HCT116 (cell line): ENCODE results near the gene CUX1. TPM values are rescaled to one million over a fixed set of nuclear protein-coding genes. Genes with fewer than 3 reads are reported as not detected.

ENCODE experiments used
- ATAC-seq: fragments of 200-7000 bp; cut with Tn5 transposase; 2 replicates; pipeline ENCODE4 v1.9.1; 2020; ENCODE audit warnings: mild to moderate bottlenecking, moderate library complexity
- BruUV-seq: library from RNA; stranded (reverse); fragments of 400-500 nt; replicated peaks from 2 replicates; lab custom pipeline; 2021; lab: Mats Ljungman, UMichigan
- CTCF ChIA-PET: fragments of 300-600 bp; sonication (Branson Sonifier 250); formaldehyde crosslinking; loops from one replicate; lab custom pipeline; 2021; ENCODE audit warnings: antibody characterized with exemption; lab: Charles Lee
- POLR2A ChIA-PET: fragments of 300-600, 350-600 bp; sonication (Branson Sonifier 250); formaldehyde crosslinking; loops from one replicate; lab custom pipeline; 2021; ENCODE audit warnings: antibody characterized with exemption; lab: Charles Lee
- RAD21 ChIA-PET, 2 experiments: fragments of 300-600 bp; sonication (Branson Sonifier 250); formaldehyde crosslinking; loops; one replicate each; lab custom pipeline; 2023; ENCODE audit warnings: low total read pairs in 2 of 2; ENCODE audit not compliant: uncharacterized antibody in 2 of 2, unreplicated experiment in 2 of 2, low non-redundant PET in 1 of 2; lab: Charles Lee
- DNase-seq: peaks from one replicate; pipeline ENCODE4 v3.0.0-alpha.2; 2010; ENCODE audit warnings: low read depth, low spot score
- H2AFZ ChIP-seq: fragments of 200-600 bp; shearing (Covaris generic), sonication (generic); 2 replicates; pipeline ENCODE4 v1.6.1; 2017; ENCODE audit warnings: low read depth, mixed run types, mixed read lengths, antibody characterized with exemption, low read length; ENCODE audit not compliant: poor library complexity, severe bottlenecking
- H3K27ac ChIP-seq: 2 replicates; pipeline ENCODE4 v1.5.1; 2012; ENCODE audit warnings: low read depth, low read length
- H3K27me3 ChIP-seq: fragments of 200-600 bp; sonication (generic); 2 replicates; pipeline ENCODE4 v1.6.1; 2016; ENCODE audit warnings: mixed run types, low read length, mixed read lengths; ENCODE audit not compliant: insufficient read depth
- H3K36me3 ChIP-seq, 2 experiments: fragments of 200-500 bp in 1 of 2; fragments of 200-600 bp in 1 of 2; sonication (Bioruptor generic) in 1 of 2; sonication (generic) in 1 of 2; 2 replicates each; pipeline versions ENCODE4 v1.5.1 to v1.6.1; 2014 to 2016; ENCODE audit warnings: low read length in 2 of 2, inconsistent platforms in 1 of 2, mixed read lengths in 1 of 2, mixed run types in 1 of 2; ENCODE audit not compliant: insufficient read depth in 2 of 2, control insufficient read depth in 1 of 2
- H3K4me1 ChIP-seq, 2 experiments: fragments of 200-600 bp in 1 of 2; sonication (generic) in 1 of 2; 2 replicates each; pipeline versions ENCODE4 v1.5.1 to v1.6.1; 2012 to 2017; ENCODE audit warnings: low read length in 2 of 2, inconsistent platforms in 1 of 2, mild to moderate bottlenecking in 1 of 2, mixed read lengths in 1 of 2, mixed run types in 1 of 2, moderate library complexity in 1 of 2; ENCODE audit not compliant: insufficient read depth in 2 of 2, control insufficient read depth in 1 of 2
- H3K4me2 ChIP-seq: fragments of 200-600 bp; sonication (generic); 2 replicates; pipeline ENCODE4 v1.6.1; 2017; ENCODE audit warnings: mixed run types, low read length, mixed read lengths
- H3K4me3 ChIP-seq, 2 experiments: fragments of 200-600 bp in 1 of 2; sonication (generic) in 1 of 2; replicated peaks in 1 of 2; 2 replicates each; pipeline ENCODE4 v1.5.1; 2011 to 2016; ENCODE audit warnings: low read length in 2 of 2, control low read depth in 1 of 2, low read depth in 1 of 2, mild to moderate bottlenecking in 1 of 2, mixed read lengths in 1 of 2, mixed run types in 1 of 2
- H3K79me2 ChIP-seq: fragments of 200-600 bp; sonication (generic); 2 replicates; pipeline ENCODE4 v1.6.1; 2017; ENCODE audit warnings: mild to moderate bottlenecking, mixed run types, low read length, moderate library complexity, mixed read lengths; ENCODE audit not compliant: insufficient read depth
- H3K9ac ChIP-seq: fragments of 200-600 bp; sonication (generic); 2 replicates; pipeline ENCODE4 v1.6.1; 2016; ENCODE audit warnings: low read length, mixed read lengths
- H3K9me2 ChIP-seq: fragments of 200-600 bp; sonication (generic), shearing (Covaris generic); 2 replicates; pipeline ENCODE4 v1.6.1; 2017; ENCODE audit warnings: mixed run types, mild to moderate bottlenecking, moderate library complexity; ENCODE audit not compliant: insufficient read depth
- H3K9me3 ChIP-seq, 2 experiments: fragments of 200-500 bp in 1 of 2; fragments of 200-600 bp in 1 of 2; sonication (Bioruptor generic) in 1 of 2; sonication (generic) in 1 of 2; 2 replicates each; pipeline ENCODE4 v1.6.1; 2014 to 2017; ENCODE audit warnings: low read length in 2 of 2, mixed read lengths in 2 of 2, inconsistent platforms in 1 of 2, low read depth in 1 of 2, mild to moderate bottlenecking in 1 of 2, mixed run types in 1 of 2, moderate library complexity in 1 of 2; ENCODE audit not compliant: control insufficient read depth in 1 of 2, insufficient read depth in 1 of 2
- H4K20me1 ChIP-seq: fragments of 200-600 bp; sonication (generic), shearing (Covaris generic); 2 replicates; pipeline ENCODE4 v1.6.1; 2017; ENCODE audit warnings: mixed run types, mild to moderate bottlenecking, moderate library complexity; ENCODE audit not compliant: insufficient read depth
- ATF3 ChIP-seq: IDR thresholded peaks from 2 replicates; pipeline ENCODE4 v1.6.1; 2012
- CBX3 ChIP-seq: IDR thresholded peaks from 2 replicates; pipeline ENCODE4 v1.6.1; 2012; ENCODE audit warnings: low read depth
- CEBPB ChIP-seq: IDR thresholded peaks from 2 replicates; pipeline ENCODE4 v1.6.1; 2012; ENCODE audit warnings: low read depth
- EGR1 ChIP-seq: IDR thresholded peaks from 2 replicates; pipeline ENCODE4 v1.6.1; 2012; ENCODE audit warnings: low read depth
- ELF1 ChIP-seq: IDR thresholded peaks from 2 replicates; pipeline ENCODE4 v1.6.1; 2012; ENCODE audit warnings: low read depth, borderline replicate concordance
- EZH2 ChIP-seq: fragments of 200-600 bp; sonication (generic); IDR thresholded peaks from 2 replicates; pipeline ENCODE4 v1.6.1; 2017; ENCODE audit warnings: antibody characterized with exemption, mixed run types
- EZH2phosphoT487 ChIP-seq: fragments of 200-600 bp; IDR thresholded peaks from 2 replicates; pipeline ENCODE4 v1.6.1; 2018; ENCODE audit warnings: antibody characterized with exemption, borderline replicate concordance
- FOSL1 ChIP-seq: IDR thresholded peaks from 2 replicates; pipeline ENCODE4 v1.6.1; 2012; ENCODE audit warnings: low read depth
- JUND ChIP-seq: IDR thresholded peaks from 2 replicates; pipeline ENCODE4 v1.6.1; 2012
- MAX ChIP-seq: IDR thresholded peaks from 2 replicates; pipeline ENCODE4 v1.6.1; 2012
- POLR2A ChIP-seq: IDR thresholded peaks from 2 replicates; pipeline ENCODE4 v1.7.0; 2011; ENCODE audit warnings: borderline replicate concordance; ENCODE audit not compliant: insufficient read depth, insufficient read length; ENCODE audit errors: extremely low read depth
- POLR2AphosphoS5 ChIP-seq: IDR thresholded peaks from 2 replicates; pipeline ENCODE4 v1.6.1; 2011; ENCODE audit warnings: mild to moderate bottlenecking, low read depth, low read length, moderate library complexity
- REST ChIP-seq: IDR thresholded peaks from 2 replicates; pipeline ENCODE4 v1.6.1; 2012; ENCODE audit warnings: low read depth
- SP1 ChIP-seq: IDR thresholded peaks from 2 replicates; pipeline ENCODE4 v1.6.1; 2012; ENCODE audit warnings: low read depth
- SRF ChIP-seq: IDR thresholded peaks from 2 replicates; pipeline ENCODE4 v1.6.1; 2012; ENCODE audit warnings: low read depth
- TCF7L2 ChIP-seq: IDR thresholded peaks from 2 replicates; pipeline ENCODE4 v1.7.0; 2011; ENCODE audit warnings: borderline replicate concordance, inconsistent platforms; ENCODE audit not compliant: insufficient read depth, insufficient read length; ENCODE audit errors: extremely low read depth
- YY1 ChIP-seq: IDR thresholded peaks from 2 replicates; pipeline ENCODE4 v1.6.1; 2011; ENCODE audit warnings: low read length, low read depth, moderate library complexity, mild to moderate bottlenecking; ENCODE audit not compliant: insufficient replicate concordance; ENCODE audit errors: extremely low read depth
- ZFX ChIP-seq: fragments of 450-650 bp; IDR thresholded peaks from 2 replicates; pipeline ENCODE4 v1.6.1; 2017
- ZNF274 ChIP-seq: fragments of 200-500 bp; sonication (Bioruptor generic); IDR thresholded peaks from 2 replicates; pipeline ENCODE4 v1.6.1; 2014; ENCODE audit warnings: mild to moderate bottlenecking, low read depth, low read length, inconsistent platforms
- intact Hi-C: fragments of 100-400 bp; cut with micrococcal nuclease; formaldehyde crosslinking; loops from 2 replicates; pipeline ENCODE4 v1.10.0; 2022
- total RNA-seq: library from RNA; stranded (reverse); gene quantifications from one replicate; pipeline ENCODE4 v1.2.1, GENCODE V29; 2021; ENCODE audit not compliant: unreplicated experiment

The CUX1 gene
- total RNA-seq, 1 experiment from 2014 or later = 68.9 TPM

GRCh38 chr7:101874028-101874427 is 56.6 kb downstream of the CUX1 start:
- H3K9ac ChIP-seq = no peak overlapping the region
- ATAC-seq (no peak), DNase-seq (no peak)
- no peak overlapping the region for H3K27ac ChIP-seq
- H3K4me1 ChIP-seq = peaks cover 31 to 42% of the 10 kb centered on the region in 2 experiments
- H3K79me2 ChIP-seq = peaks cover 96% of the 10 kb centered on the region
- RAD21 ChIA-PET = no interaction called here
- H3K9me2 ChIP-seq = no peaks in the 10 kb centered on the region
- TF ChIP-seq MAX (no peak), EZH2phosphoT487 (no peak), SRF (no peak), CBX3 (no peak), EGR1 (no peak), ZFX (no peak), ELF1 (no peak), POLR2A (no peak), CEBPB (no peak), EZH2 (no peak), JUND (no peak), REST (no peak), ATF3 (no peak), YY1 (no peak), TCF7L2 (no peak), POLR2AphosphoS5 (no peak), SP1 (no peak), FOSL1 (no peak), ZNF274 (no peak)
- POLR2A ChIA-PET = no interaction called here
- no TSS peak for BruUV-seq
- no peak overlapping the region for H3K4me2 ChIP-seq
- no peaks in the 10 kb centered on the region for H3K9me3 ChIP-seq
- CTCF ChIA-PET = interaction anchor here (0.6 kb wide), 1 partner anchor 165 kb away, joined by 4 read pairs; no protein-coding TSS in a partner anchor
- no peaks in the 10 kb centered on the region for H3K36me3 ChIP-seq
- intact Hi-C loops = no loop called here
- no peak overlapping the region for H3K4me3 ChIP-seq
- no peak overlapping the region for H2AFZ ChIP-seq
- no peaks in the 10 kb centered on the region for H4K20me1 ChIP-seq
- H3K27me3 ChIP-seq = no peaks in the 10 kb centered on the region
